GM19395 (cell line): ENCODE results near the gene COA7.

Experiments used
- ATAC-seq: cut with Tn5 transposase; IDR thresholded peaks from one replicate; pipeline ENCODE4 v1.9.1; 2021; ENCODE audit warnings: mild to moderate bottlenecking, moderate library complexity; ENCODE audit not compliant: unreplicated experiment

The COA7 gene

DNA sequence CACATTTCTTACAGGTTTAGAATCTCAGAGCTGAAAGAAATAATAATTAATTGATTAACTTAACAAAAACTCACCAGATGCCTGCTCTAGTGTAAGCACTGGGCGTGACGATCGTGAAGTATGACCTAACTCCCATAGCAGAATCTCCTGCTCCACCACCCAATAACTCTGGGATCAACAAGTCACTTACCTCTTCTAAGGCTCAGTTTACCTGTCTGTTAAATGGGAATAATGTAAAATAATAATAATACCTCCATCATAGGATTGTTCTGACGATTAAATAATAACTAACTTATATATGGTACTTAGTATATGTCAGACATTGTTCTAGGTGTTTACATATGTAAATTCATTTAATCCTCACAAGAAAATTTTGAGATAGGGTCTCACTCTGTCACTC lies 24.6 kb downstream of the COA7 start:
- no peak for ATAC-seq

DNA sequence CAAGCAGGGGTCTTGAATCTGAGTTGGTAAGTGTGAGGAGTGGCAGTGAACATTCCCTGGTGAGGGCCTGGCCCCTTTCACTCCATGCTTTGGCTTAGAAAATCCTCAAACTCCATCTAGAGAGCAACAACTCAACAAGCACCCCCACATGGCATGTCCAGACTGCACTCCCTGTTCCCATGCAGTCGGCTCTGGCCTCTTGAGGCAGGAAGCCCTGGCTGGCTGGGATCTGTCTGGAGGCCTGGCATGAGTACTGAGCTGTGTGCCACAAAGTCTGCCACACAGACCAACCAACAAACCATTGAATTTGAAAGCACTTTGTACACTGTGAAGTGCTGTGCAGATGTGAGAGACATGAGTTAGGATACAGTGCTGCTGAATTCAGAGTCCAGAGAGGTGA lies 25.2 kb downstream of the COA7 start:
- no peak for ATAC-seq

DNA sequence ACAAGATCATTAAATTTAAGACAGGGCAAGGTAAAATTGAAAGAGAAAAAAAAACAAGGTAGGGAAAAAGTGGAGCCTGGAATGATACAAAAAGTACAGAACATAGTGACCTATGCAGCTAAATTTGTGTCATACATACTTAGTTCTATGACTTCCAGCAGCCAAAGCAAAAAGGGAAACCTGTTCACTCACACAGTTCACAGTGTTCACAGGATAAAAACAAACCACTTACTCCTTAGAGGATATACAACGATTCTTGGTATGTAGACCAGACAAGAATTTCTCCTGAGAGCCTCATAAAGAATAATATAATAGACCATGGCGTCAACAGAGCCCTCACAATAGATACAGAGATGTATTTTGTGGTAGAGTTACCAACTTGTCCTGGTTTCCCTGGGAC lies 27.5 kb downstream of the COA7 start:
- ATAC-seq, result no peak

DNA sequence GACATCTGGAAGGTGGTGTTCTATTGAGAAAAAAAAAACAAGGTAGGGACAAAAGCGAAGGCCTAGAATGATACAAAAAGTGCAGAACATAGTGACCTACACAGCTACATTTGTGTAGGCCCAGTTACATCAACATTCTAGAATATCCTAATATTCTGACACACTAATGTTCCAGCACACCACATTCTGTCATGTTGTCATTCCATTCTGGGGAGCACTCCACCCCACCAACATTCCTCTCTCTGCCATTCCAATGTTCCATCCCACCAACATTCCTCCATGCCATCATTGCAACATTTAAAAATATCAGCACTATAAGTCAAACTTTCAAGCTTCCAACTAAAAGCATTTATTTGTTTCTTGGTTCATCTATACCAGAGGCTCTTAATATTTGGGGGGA lies 28.5 kb downstream of the COA7 start:
- ATAC-seq, result no peak

DNA sequence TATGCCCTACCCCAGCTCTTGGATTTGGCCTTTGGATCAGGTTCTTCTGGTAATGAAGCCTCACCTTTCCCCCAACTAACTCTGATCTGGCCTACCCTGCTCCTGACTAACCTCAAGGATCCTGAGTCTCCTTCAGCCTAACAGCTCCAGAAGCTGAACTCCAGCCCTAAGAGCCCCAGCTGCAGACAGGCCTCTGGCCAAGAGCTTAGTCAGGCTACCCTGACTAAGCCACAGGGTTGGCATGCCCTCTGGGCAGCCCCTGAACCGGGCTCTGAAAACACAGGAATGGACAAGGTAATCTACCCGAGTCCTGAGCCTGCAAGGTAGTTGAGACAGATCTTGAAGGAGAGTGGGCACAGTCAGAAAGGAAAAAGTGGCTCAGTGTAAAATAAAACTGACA lies 29.4 kb downstream of the COA7 start:
- ATAC-seq, result no peak

DNA sequence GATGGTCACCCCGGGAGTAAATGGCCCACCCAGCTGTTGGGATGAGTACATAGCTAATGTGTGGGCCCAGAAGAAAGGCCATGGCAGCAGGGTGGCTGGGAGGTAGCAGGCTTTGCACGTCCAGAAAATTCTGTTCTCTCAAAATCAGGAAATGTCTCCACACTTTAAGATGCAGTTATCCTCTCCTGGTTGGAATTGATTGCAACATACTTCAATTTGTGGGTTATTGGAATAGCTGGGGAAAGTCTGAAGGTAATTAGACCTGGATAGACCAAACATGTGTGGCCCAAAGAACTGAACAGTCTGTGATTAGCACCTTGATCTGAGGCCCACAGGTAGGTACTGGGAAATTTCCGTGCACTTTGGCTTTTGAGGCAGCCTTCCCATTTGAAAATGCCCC lies 30.2 kb downstream of the COA7 start:
- ATAC-seq, result no peak

DNA sequence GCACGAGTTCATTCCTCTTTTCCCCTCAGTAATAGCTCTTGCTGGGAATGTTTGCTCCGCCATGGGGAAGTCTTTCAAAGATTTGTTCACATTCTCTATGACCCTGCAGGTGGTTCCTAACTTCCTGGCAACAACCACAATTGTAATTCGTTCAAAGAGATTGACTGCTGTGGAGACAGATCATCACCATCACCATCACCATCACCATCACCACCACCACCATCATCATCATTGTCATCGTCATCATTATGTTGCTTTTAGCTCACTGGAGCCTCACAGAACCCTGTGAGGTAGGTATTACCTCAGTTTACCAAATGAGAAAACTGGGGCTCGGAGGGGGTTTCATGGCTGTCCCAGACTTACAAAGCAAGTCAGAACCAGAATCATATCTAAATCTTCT lies 30.9 kb downstream of the COA7 start:
- ATAC-seq, result no peak

DNA sequence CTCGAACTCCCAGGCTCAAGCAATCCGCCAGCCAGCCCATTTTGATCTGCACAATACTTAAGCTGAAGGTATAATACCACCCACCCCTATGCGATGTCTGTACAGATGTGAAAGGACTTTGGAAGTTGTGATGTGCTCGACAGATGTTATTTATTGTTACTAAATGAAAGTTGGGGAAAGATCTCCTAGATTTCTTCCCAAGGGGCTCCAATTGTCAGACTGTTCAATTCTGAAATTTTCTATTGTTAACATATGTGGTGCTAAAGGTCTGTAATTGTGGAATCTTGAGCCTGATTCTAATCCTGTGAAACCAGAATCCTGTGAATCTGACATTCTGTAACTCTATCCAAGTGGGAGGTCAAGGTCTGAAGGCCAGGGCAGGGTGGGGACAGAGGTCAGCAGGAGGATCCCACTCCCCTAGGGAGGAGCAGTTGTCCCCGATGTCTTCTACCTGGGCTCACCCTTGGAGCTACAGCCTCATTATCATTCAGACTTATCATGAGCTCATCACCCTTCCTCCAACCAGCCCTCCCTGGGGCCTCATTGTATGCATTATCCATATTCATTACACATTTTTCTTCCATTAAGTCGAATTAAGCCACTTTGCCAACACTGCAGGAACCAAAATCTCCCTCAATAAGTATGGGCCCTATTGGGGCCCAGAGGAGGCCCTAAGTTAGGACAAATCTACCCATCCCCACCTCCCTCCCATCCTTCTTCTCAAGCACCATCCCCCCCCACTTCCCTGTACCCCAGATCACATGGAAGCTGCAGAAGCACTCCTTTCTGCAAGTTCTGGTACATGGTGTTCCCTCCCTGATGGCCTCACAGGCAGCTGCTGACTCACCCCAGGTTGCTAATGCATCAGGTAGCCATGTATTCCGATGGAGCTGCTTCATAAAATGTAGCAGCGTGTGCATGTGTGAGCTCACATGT lies 32.9 kb downstream of the COA7 start:
- ATAC-seq, result no peak

DNA sequence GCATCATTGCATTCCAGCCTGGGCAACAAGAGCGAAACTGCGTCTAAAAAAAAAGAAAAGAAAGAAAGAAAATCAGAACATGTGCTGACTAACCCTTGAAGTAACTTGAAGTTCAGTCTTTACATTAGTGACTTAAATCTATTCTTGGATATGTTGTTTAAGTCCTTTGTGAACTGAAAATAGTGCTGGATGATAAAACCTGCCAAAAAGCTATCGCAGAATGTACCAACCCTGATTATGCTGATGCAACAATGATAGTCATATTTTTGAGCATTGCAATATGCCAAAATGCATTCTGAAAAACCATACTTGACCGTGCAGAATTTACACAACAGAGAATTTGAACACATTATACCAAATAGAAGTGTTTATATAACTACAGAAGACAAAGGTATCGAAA lies 34.4 kb downstream of the COA7 start:
- no peak for ATAC-seq

DNA sequence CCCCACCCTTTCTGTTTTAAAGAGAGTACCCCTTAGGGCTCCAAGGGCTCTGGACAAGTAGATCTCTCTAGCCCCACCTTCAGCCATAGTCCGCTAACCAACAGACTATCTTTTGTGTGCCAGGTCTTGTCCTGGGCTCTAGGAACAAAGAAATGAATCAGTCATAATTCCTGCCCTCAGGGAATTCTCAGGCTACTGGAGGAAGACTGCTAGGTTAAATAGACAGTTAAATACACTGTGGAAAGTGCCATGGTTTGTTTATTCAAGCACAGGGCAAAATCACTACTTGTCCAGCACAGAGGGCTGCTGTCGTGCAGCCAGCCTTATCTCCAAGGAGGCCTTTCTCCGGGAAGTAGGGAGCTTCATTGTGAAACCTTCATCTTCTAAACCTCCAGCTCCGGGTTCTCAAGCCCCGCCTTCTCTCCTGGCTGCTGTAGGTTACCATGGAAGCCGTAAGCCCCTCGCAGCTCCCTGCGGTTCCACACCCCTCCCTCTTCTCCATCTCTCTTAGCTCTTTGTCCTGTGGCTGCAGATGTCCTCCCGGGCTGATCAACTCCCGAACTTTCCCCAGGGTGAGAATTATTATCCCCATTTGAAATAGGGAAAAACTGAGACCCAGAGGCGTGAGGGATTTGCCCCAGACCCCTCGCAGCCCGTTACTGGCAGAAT lies 35.4 kb downstream of the COA7 start:
- no peak for ATAC-seq

DNA sequence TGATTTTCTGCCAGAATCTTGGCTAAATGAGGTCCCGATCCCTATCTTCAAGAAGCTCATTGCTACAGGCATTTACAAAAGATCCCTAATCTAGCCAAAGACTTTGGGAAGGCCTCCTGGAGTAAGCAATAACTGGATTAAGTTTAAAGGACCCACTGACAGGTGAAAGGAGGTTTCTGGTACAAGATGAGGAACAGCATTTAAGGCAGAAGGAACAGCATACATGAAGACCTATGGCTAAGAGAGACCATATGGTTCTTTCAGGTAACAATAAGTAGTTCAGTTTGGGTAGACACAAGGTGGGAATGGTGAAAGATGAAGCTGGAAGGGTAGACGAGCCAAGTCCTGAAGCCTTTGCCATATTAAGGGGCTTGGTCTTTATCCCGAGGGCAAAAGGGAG lies 37.3 kb downstream of the COA7 start:
- no peak for ATAC-seq

DNA sequence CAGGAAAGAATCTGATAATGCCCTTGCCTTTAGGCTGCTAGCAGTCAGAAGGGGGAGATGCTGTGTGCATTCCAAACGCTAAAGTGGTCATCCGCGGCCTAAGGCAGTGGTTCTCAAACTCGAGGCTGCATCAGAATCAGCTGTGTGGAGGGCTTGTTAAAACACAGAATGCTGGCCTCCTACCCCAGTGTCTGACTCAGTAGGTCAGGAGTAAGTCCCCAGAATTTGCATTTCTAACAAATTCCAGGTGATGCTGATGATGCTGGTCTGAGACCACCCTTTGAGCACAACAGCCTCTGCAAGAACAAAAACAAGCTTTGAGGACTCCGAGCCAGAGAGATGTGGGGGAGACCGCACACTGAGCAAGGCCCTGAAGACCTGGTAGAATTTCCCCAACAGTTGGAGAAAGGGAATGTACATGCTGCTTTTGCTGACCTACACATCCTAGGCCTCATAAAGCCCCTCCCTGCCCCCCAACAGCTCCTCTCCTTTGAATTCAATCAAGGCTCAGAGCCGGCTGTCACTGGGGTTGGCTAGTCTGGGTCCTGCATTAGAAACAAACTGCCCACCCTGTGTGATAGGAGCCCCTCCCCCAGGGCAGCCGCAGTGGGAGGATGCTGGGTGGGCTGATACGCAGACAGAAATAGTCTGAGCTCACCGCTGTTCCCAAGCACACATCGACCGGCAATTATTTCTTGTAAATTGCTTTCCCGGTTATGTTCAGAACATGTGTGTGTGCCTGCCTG lies 38.1 kb downstream of the COA7 start:
- no peak for ATAC-seq

DNA sequence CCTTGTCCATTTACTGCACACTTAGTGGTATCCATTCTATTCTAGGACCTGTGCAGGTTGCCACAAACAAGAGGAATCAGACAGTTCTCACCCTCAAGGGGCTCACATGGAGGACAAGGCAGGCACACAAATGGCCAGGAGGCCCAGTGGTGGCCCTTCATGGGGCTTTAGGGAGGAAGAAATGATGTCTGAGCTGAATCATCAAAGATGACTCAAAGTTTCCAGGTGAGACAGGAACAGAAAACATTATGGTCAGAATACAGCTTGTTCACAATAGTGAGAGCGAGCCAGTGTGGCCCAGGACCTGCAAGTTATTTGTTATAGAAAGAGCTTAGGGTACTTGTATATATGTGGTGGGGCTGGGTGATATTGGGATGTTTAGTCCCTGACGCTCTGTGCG lies 38.8 kb downstream of the COA7 start:
- ATAC-seq, result no peak

DNA sequence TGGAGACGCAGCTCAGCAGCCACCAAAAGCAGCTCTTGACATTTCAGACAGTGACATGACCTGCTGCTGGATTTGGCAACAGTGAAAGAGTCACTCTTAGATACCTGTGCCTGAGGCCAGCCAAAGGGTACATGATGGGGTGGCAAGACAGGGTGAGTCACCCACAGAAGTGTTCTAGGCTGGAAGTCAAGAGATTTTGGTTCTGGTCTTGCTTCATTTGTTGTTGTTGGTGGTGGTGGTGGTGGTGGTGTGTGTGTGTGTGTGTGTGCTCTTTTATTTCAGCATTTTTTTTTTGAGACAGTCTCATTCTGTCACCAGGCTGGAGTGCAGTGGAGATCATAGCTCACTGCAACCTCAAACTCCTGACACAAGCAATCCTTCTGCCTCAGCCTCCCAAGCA lies 39.4 kb downstream of the COA7 start:
- no peak for ATAC-seq

DNA sequence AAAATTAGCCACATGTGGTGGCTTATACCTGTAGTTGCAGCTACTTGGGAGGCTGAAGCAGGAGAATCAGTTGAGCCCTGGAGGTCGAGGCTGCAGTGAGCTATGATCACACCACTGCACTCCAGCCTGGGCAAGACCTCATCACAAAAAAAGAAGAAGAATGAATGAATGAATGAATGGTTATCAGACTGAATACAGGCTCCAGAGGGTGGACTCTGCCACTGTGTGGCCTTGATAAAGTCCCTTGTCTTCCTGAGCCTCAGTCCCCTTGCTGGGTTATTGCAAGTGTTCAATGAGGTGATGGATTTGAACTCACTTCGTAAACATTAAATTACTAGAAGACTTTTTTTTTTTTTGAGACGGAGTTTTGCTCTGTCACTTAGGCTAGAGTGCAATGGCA lies 40.4 kb downstream of the COA7 start:
- ATAC-seq, result no peak

DNA sequence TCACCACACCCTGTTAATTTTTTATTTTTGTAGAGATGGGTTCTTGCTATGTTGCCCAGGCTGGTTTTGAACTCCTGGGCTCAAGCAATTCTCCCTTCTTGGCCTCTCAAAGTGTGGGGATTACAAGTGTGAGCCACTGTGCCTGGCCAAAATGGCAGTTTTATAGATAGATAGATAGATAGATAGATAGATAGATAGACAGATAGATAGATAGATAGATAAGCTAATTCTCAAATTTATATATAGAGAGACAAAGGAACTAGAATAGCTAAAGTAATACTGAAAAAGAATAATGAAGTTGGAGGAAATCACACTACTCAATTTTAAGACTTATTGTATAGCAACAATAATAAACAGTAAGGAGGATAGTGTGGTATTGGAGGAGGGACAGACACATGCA lies 44.1 kb downstream of the COA7 start:
- ATAC-seq, result no peak

DNA sequence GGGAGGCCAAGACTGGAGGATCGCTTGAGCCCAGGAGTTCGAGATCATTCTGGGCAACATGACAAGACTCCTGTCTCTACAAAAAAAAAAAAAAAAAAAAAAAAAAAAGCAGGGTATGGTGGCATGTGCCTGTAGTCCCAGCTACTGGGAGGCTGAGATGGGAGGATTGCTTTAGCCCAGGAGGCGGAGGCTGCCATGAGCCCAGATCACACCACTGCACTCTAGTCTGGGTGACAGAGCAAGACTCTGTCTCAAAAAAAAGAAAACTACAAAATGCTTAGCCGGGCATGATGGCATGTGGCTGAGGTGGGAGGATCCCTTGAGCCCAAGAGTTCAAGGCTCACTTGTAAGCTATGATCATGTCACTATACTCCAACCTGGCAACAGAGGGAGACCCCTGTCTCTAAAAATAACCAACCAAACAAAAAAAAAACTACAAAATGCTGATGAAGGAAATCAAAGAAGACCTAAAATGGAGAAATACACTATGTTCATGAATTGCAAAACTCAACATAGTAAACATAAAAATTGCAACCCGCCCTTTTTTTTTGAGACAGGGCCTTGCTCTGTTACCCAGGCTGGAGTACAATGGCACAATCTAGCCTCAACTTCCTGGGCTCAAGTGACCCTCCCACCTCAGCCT lies 44.8 kb downstream of the COA7 start:
- ATAC-seq, result no peak

DNA sequence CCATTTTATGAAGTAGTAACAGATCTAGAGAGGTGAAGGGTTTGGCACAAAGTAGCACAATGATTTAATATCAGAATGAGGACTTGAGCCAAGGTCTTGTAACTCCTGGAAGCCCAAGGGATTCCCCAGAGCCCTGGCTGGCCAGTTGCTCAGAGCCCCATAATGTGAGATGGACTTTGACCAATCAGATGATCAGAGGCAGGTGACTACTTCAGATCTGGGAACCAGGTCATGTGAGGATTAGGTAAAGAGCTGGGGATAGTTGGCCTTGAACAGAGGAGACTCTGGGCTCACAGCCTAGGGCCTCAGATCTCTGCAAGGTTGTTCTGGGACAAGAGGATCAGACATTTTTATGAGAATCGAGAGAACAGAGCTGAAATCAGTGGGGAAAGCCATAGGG lies 46.2 kb downstream of the COA7 start:
- no peak for ATAC-seq

DNA sequence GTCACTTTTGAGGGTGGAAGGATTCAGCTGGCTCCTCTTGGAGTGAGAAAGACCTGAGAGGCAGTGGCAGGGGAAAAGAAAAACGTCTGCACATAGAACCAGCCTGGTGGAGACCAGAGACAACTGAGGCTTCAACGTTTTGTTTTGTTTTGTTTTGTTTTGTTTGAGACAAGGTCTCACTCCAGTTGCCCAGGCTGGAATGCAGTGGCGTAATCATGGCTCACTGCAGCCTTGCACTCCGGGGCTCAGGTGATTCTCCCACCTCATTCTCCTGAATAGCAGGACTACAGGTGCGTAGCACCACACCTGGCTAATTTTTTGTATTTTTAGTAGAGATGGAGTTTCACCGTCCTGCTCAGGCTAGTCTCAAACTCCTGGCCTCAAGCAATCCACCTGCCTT lies 52.9 kb downstream of the COA7 start:
- no peak for ATAC-seq

DNA sequence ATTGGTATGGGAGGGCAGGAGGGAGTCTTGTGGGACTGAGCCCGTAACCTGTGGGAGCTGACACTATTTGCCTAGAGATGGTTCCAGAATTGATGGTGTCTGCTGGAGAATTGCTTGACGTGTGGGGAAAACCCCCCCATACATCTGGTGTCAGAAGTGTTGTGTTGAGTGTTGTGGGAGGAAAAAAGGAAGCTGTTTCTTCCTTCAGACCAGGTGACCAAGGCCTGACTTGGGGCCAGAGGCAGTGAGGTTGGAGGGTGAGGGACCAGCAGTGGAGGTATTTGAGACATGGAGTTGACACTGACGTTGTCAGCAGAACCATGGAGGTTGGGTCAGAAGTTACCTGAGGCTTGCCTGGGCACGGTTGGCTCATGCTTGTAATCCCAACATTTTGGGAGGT lies 56.8 kb downstream of the COA7 start:
- no peak for ATAC-seq

DNA sequence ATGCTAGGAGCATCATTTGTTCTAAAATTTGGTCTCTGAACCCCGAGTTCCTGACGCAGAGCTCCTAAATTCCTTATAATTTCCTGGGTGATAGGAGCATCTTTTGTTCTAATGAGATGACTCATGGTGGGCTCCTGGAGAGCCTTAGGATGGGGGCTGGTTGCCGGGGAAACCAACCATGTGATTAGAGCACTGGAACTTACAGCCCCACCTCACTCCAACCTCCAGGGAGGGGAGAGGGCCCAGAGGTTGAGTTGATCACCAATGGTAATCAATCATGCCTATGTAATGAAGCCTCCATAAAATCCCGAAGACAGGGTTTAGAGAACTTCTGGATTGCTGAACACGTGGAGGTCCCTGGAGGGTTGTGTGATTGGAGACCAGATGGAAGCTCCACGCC lies 57.5 kb downstream of the COA7 start:
- no peak for ATAC-seq
